NB4 (cell line): ENCODE data around the gene EIF4EBP2.

Experiments used
- DNase-seq: peaks from one replicate; pipeline ENCODE4 v3.0.0; 2010; ENCODE audit warnings: low read depth
- H3K4me3 ChIP-seq: one replicate; pipeline ENCODE4 v1.5.1; 2011; ENCODE audit warnings: mild to moderate bottlenecking, low read depth, low read length, moderate library complexity
- CTCF ChIP-seq: IDR thresholded peaks from one replicate; pipeline ENCODE4 v1.5.1; 2012; ENCODE audit warnings: low read depth, low read length
- MAX ChIP-seq: IDR thresholded peaks from 2 replicates; pipeline ENCODE4 v1.6.1; 2011; ENCODE audit warnings: low read depth, low read length
- MYC ChIP-seq: IDR thresholded peaks from 2 replicates; pipeline ENCODE4 v1.6.1; 2011; ENCODE audit warnings: low read depth, low read length
- POLR2A ChIP-seq: IDR thresholded peaks from 2 replicates; pipeline ENCODE4 v1.6.1; 2011; ENCODE audit warnings: mild to moderate bottlenecking; ENCODE audit not compliant: insufficient read length; ENCODE audit errors: extremely low read depth

The EIF4EBP2 gene

GRCh38 chr10:70433581-70434280 is 29.8 kb downstream of the EIF4EBP2 start:
- TF ChIP-seq POLR2A (no peak), MAX (no peak), CTCF (no peak), MYC (no peak)
- H3K4me3 ChIP-seq: no peak overlapping the region
- no peak for DNase-seq

- TF ChIP-seq CTCF (no peak), MYC (no peak), POLR2A (no peak), MAX (no peak)
- no peak overlapping the region for H3K4me3 ChIP-seq
- no peak for DNase-seq
These were observed 31.5 kb downstream of the EIF4EBP2 start for GRCh38 chr10:70435241-70436085.

- TF ChIP-seq CTCF (no peak), POLR2A (no peak), MAX (no peak), MYC (no peak)
- H3K4me3 ChIP-seq: no peak overlapping the region
- no peak for DNase-seq
These were observed 33.8 kb downstream of the EIF4EBP2 start for GRCh38 chr10:70437721-70438120.

- TF ChIP-seq MAX: no peak
- no peak for TF ChIP-seq POLR2A
- no peak for TF ChIP-seq MYC
- no peak for TF ChIP-seq CTCF
These were observed 36.6 kb downstream of the EIF4EBP2 start for GRCh38 chr10:70440296-70441160.

GRCh38 chr10:70441161-70441894 is 37.4 kb downstream of the EIF4EBP2 start, which contains the start of gene NODAL:
Gene NODAL, minus strand, starts transcription at chr10:70441681. Its CDS starts 14 bp downstream, at chr10:70441667.
- DNase-seq: peak; percentile 42
- no peak within 1 kb of the TSS for H3K4me3 ChIP-seq
- TF ChIP-seq POLR2A (no peak), MYC (no peak), CTCF (no peak), MAX (no peak)

More at GRCh38 chr10:70440296-70441160, 36.6 kb downstream of the EIF4EBP2 start:
- H3K4me3 ChIP-seq: no peak overlapping the region
- DNase-seq: no peak
